GM21390 (cell line): ENCODE results near the gene CLPSL2.

Source experiments
- ATAC-seq: cut with Tn5 transposase; IDR thresholded peaks from one replicate; pipeline ENCODE4 v1.9.1; 2021; ENCODE audit not compliant: unreplicated experiment

Gene CLPSL2

GRCh38 chr6:35786810-35787209 is 10.4 kb downstream of the CLPSL2 start:
- ATAC-seq = no peak

DNA sequence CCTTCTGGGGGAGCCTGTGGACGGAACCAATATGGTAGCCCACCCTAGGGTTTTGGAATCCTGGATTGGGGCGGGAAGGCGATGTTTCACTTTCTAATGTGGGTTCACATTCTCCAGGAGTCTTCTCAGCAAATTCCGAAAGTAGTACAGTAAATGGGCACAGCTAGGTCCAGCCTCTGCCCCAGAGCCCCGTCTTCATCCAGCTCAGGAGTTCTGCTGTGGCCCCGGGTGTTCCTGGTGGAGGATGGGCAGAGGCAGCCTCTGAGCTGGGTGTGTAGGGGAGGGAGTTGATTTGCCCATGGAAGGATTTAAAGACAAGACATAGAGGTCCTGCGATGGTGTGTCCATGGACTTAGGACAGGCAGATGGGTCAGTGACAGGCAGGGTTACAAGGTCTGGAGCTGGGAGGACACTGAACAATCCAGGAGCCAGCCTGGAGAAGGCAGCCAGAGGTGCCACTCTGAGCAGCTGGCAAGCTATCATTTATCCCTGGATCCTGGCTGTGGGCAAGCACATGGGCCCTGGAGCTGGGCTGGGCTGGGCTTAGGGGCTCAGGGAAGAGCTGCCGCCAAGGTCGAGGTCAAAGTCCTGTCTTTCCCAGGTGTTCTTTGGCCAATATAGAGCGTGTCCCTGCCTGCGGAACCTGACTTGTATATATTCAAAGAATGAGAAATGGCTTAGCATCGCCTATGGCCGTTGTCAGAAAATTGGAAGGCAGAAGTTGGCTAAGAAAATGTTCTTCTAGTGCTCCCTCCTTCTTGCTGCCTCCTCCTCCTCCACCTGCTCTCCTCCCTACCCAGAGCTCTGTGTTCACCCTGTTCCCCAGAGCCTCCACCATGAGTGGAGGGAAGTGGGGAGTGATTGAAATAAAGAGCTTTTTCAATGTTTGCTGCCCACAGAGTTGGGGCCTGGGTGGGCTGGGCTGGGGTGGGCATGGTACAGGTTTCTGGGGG is 11.1 kb downstream of the CLPSL2 start:
- no peak for ATAC-seq

GRCh38 chr6:35788423-35788982 is 12.1 kb downstream of the CLPSL2 start:
- no peak for ATAC-seq

DNA sequence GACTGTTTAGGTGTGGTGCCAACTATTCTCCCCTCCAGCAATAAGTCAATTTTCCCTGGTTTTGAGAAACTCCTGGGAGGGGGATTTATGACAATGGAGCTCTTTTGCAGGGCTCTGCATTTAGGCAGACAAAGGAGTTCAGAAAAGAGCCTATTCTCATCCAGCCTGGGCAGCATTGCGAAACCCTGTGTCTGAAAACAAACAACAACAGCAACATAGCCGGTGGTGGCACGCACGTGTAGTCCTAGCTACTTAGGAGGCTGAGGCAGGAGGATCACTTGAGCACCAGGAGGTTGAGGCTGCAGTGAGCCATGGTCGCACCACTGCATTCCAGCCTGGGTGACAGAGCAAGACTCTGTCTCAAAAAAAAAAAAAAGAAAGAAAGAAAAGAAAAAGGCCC is 14.3 kb downstream of the CLPSL2 start:
- no peak for ATAC-seq

GRCh38 chr6:35794536-35795452 is 18.4 kb downstream of the CLPSL2 start:
- no peak for ATAC-seq

DNA sequence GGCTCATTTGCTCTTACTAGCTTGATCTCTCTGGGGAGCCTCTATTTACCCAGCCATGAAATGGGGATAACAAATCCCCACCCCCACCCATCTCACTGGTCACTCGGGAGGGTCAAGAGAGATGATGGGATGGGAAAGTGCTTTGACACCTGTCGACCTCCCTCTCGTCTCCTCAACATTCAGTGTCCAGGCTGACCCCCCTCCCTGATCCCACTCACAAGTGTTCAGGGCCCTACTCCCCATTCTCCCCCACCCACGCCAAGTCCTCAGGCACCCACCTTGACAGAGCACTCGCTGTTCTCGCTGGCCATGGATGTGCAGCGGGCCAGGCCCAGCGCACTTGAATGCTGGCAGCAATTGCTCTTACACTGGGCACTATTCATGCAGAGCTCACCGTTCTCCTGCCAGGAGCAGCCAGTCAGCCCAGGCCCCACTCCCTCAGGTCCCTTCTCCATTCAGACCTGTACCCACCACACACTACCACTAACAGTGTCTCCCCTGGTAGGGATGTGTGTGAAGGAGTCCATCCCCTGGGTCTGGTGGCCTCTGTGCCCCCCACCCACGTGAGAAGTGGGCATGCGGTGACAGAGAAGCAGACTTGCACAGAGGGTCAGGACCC is 19.2 kb downstream of the CLPSL2 start:
- ATAC-seq = no peak

- ATAC-seq = no peak
Observed at GRCh38 chr6:35796236-35796635, 19.8 kb downstream of the CLPSL2 start.

GRCh38 chr6:35797837-35798526 is 21.6 kb downstream of the CLPSL2 start:
- ATAC-seq = no peak

GRCh38 chr6:35798706-35799105 is 22.3 kb downstream of the CLPSL2 start:
- no peak for ATAC-seq

- ATAC-seq = no peak
Observed at GRCh38 chr6:35801148-35801547, 24.8 kb downstream of the CLPSL2 start.

- ATAC-seq = no peak
Observed at GRCh38 chr6:35804996-35805736, 28.8 kb downstream of the CLPSL2 start, which contains the start of gene LHFPL5. Gene LHFPL5 (plus strand): TSS chr6:35805352. CDS start chr6:35805671, 319 bp downstream.

GRCh38 chr6:35808688-35809087 is 32.3 kb downstream of the CLPSL2 start:
- no peak for ATAC-seq

DNA sequence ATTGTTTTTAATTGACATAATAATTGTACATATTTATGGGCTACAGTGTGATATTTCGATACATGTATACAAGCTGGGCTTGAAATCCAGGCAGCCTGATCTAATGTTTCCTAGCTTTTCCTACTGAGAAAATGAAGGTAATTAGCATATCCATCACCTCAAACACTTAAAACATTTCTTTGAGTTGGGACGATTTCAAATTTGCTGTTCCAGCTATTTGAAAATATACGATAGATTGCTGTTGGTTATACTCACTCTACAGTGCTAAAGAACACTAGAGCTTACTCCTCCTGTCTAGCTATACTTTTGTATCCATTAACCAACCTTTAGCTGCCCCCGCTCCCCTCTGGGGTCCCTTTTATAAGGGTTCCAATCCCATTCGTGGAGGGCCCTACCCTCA is 33.4 kb downstream of the CLPSL2 start:
- ATAC-seq = no peak

DNA sequence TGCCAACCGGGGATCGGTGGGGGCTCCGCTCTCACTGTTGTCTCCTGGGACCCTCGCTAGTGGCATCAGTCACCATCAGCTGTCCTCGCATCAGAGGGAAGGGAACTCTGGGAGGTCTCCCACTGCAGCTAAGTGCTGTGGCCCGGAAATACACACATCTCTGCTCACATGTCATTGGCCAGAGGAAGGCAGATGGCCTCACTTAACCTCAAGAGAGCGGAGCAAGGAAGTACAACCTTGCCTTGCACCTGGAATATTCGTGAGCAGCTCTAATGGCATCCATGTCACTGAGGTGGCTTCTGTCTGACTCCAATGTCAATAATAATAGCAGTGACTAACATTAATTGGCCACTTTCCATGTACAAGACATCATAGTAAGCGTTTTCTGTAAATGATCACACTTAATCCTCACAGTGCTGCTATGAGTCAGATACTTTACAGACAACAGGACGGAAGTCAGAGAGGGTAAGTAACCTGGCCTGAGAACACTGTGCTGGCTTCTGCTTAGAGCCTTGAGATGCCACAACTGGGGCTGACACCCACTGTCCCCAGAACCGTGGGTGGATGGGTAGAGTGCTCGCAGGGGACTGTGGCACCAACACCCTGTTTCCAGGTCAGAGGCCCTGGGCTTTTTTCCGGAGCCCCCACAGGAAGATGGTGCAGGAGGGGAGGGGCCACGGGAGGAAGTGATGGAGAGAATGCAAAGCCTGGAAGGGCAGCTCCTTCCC is 34.7 kb downstream of the CLPSL2 start:
- ATAC-seq = no peak

- no peak for ATAC-seq
Observed at GRCh38 chr6:35811699-35811995, 35.2 kb downstream of the CLPSL2 start.

DNA sequence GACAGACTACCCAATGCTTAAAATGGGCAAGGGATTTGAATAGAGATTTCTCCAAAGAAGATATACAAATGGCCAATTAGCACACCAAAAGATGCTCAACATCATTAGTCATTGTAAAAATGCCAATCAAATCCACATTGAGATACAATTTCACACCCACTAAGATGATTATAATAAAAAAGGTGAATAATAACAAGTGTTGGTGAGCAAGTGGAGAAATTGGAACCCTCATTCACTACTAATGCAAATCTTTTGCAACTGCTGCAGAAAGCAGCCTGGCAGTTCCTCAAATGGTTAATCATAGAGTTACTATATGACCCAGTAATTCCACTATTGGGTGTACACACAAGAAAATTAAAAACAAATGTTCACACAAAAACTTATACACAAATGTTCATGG is 41.1 kb downstream of the CLPSL2 start:
- no peak for ATAC-seq

DNA sequence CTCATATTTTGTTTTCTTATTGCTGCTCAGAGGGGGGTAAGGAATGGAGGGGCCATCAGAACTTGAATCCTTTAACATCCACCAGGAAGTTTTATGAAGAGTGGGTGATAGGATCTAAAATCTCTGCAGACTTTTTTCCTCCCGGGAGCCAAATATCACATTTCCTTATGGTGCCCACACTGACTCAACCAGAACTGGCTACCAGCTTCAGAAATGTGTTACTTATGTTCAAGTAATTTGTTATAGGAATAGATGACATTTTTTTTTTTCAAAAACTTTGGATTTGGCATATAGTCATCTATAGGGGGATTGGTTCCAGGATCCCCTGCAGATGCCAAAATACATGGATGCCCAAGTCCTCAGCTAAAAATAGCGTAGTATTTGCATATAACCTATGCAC is 47.2 kb downstream of the CLPSL2 start:
- no peak for ATAC-seq

DNA sequence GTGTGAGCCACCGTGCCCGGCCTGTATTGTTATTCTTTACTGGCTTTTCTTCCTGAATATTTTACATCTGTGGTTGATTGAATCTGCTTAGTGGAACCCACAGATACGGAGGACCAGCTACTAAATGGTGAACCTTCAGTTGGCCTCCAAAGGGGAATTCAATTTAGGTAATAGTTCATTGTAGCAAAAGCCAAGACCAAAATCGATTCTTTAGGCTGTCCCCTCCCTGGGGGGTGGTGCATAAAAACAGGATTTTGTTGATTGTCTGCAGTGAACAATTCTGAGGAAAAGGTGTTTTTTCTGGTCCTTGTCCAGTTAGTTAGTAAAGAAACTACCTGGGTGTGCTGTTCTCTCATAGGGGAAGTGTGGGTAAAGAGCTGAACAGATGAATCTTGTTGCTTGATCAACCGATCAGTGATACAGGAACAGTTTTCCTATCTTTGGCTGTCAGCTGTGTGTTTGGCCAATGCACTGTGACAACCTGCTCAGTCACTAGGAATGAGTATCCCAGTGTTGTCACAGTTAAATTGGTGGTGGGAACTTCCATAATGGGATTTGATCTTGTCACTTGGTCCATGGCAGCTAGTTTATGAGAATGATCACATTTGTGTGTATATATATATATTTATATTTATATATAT is 48.3 kb downstream of the CLPSL2 start:
- ATAC-seq = no peak
